Endothelial cell (in vitro differentiated cells): ENCODE data around the gene PCGF3. TPM values are rescaled to one million over a fixed set of nuclear protein-coding genes. Genes with fewer than 3 reads are reported as not detected.

Experiments
- DNase-seq: peaks from one replicate; pipeline ENCODE4 v3.0.0; 2021; ENCODE audit warnings: low spot score
- H3K27ac Mint-ChIP-seq: one replicate; pipeline ENCODE4 v1.8.0; 2021; ENCODE audit warnings: mixed read lengths, inconsistent platforms; ENCODE audit not compliant: unreplicated experiment
- H3K27me3 Mint-ChIP-seq: one replicate; pipeline ENCODE4 v1.8.0; 2021; ENCODE audit warnings: mild to moderate bottlenecking, moderate library complexity, mixed read lengths, inconsistent platforms; ENCODE audit not compliant: unreplicated experiment
- H3K36me3 Mint-ChIP-seq: one replicate; pipeline ENCODE4 v1.8.0; 2021; ENCODE audit warnings: mild to moderate bottlenecking, low read depth, mixed read lengths, inconsistent platforms; ENCODE audit not compliant: unreplicated experiment
- H3K4me1 Mint-ChIP-seq: one replicate; pipeline ENCODE4 v1.8.0; 2021; ENCODE audit warnings: mild to moderate bottlenecking, mixed read lengths, inconsistent platforms; ENCODE audit not compliant: unreplicated experiment
- H3K4me3 Mint-ChIP-seq: one replicate; pipeline ENCODE4 v1.8.0; 2021; ENCODE audit warnings: mild to moderate bottlenecking, mixed read lengths, inconsistent platforms; ENCODE audit not compliant: unreplicated experiment
- H3K9me3 Mint-ChIP-seq: one replicate; pipeline ENCODE4 v1.8.0; 2021; ENCODE audit warnings: mixed read lengths, inconsistent platforms; ENCODE audit not compliant: unreplicated experiment
- CTCF ChIP-seq: fragments of 200-600 bp; sonication (generic); IDR thresholded peaks from one replicate; pipeline ENCODE4 v1.5.0; 2021; ENCODE audit warnings: antibody characterized with exemption; ENCODE audit not compliant: unreplicated experiment
- total RNA-seq: library from RNA; stranded (reverse); fragmentation: NEBNext Ultra II Directional; extraction: Animal tissue kit (Norgen Biotek cat#: 25700); gene quantifications from one replicate; pipeline ENCODE4 v1.2.1, GENCODE V29; 2021; ENCODE audit not compliant: unreplicated experiment

The PCGF3 gene
- total RNA-seq, 1 donor from 2014 or later: 84.5 TPM

GRCh38 chr4:763191-763810, 57.7 kb downstream of the PCGF3 start:
- no peak for DNase-seq
- Mint-ChIP-seq H3K9me3 (peaks cover 6% of the 10 kb centered on the region), H3K4me1 (peaks cover 54% of the 10 kb centered on the region), H3K27ac (peak overlapping the region; percentile 94), H3K4me3 (peak overlapping the region; percentile 74), H3K27me3 (peaks cover 37% of the 10 kb centered on the region), H3K36me3 (peaks cover 64% of the 10 kb centered on the region)
- no peak for TF ChIP-seq CTCF

GRCh38 chr4:763922-764321, 58.3 kb downstream of the PCGF3 start:
- H3K27ac Mint-ChIP-seq: peak overlapping the region; percentile 36

GRCh38 chr4:764405-765169, 59.0 kb downstream of the PCGF3 start:
- no peak for DNase-seq
- peaks cover 68% of the 10 kb centered on the region for H3K36me3 Mint-ChIP-seq

More at GRCh38 chr4:763922-764321, 58.3 kb downstream of the PCGF3 start:
- TF ChIP-seq CTCF: no peak
- DNase-seq: no peak
- H3K4me1 Mint-ChIP-seq: peaks cover 54% of the 10 kb centered on the region
- H3K36me3 Mint-ChIP-seq: peaks cover 64% of the 10 kb centered on the region
- H3K27me3 Mint-ChIP-seq: peaks cover 37% of the 10 kb centered on the region
- H3K9me3 Mint-ChIP-seq: peaks cover 6% of the 10 kb centered on the region
- H3K4me3 Mint-ChIP-seq: peak overlapping the region; percentile 37

DNA sequence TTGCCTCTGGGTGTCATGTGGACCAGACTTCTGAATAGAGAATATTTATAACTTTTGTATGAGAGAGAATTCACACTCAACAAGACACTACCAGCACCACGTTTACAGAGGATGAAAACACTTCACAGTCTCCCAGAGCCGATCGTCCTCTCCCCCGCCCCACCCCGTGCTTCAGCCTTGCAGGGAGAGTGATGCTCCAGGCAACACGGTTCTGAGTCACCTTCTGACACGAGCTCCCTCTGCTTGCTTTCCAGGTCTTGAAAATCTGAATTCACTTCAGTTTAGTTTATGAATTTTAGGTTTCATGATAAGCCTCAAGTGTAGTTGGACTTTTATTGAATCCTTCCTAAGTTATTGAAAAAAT, 60.5 kb downstream of the PCGF3 start:
- Mint-ChIP-seq H3K4me1 (peaks cover 43% of the 10 kb centered on the region), H3K27ac (peak overlapping the region; percentile 28), H3K4me3 (peak overlapping the region; percentile 72), H3K27me3 (peaks cover 23% of the 10 kb centered on the region), H3K9me3 (no peaks in the 10 kb centered on the region), H3K36me3 (peaks cover 61% of the 10 kb centered on the region)
- no peak for DNase-seq
- TF ChIP-seq CTCF: no peak

More at GRCh38 chr4:764405-765169, 59.0 kb downstream of the PCGF3 start:
- H3K9me3 Mint-ChIP-seq: peaks cover 6% of the 10 kb centered on the region
- H3K4me3 Mint-ChIP-seq: peak overlapping the region; percentile 56
- peaks cover 37% of the 10 kb centered on the region for H3K27me3 Mint-ChIP-seq
- peak overlapping the region; percentile 57 for H3K27ac Mint-ChIP-seq
- TF ChIP-seq CTCF: no peak
- H3K4me1 Mint-ChIP-seq: peaks cover 57% of the 10 kb centered on the region
